PC-3 (cell line): ENCODE measurements around the gene RBM25. TPM values are rescaled to one million over a fixed set of nuclear protein-coding genes. Genes with fewer than 3 reads are reported as not detected.
"Not testable (repeated sequence)": the region's sequence is repeated elsewhere in the genome, so short reads cannot be mapped to it uniquely, and the experiment has no call there.

Source experiments
- ATAC-seq: fragments of 200-7000 bp; cut with Tn5 transposase; 2 replicates; pipeline ENCODE4 v1.9.1; 2020; ENCODE audit warnings: mild to moderate bottlenecking, moderate library complexity
- BruUV-seq: library from RNA; stranded (reverse); fragments of 400-500 nt; replicated peaks from 2 replicates; lab custom pipeline; 2021; lab: Mats Ljungman, UMichigan
- CTCF ChIA-PET: fragments of 300-600 bp; sonication (Branson Sonifier 250); formaldehyde crosslinking; loops from one replicate; lab custom pipeline; 2022; ENCODE audit warnings: antibody characterized with exemption; lab: Charles Lee
- POLR2A ChIA-PET: fragments of 300-600 bp; sonication (Branson Sonifier 250); formaldehyde crosslinking; loops from one replicate; lab custom pipeline; 2022; ENCODE audit warnings: antibody characterized with exemption; ENCODE audit not compliant: unreplicated experiment; lab: Charles Lee
- DNase-seq: peaks from one replicate; pipeline ENCODE4 v3.0.0-alpha.2; 2015
- H2AFZ ChIP-seq: fragments of 300-600 bp; sonication (generic); 2 replicates; pipeline ENCODE4 v1.6.0; 2016; ENCODE audit warnings: antibody characterized with exemption, low read length
- H3F3A ChIP-seq: fragments of 300-600 bp; sonication (generic); one replicate; pipeline ENCODE4 v1.6.0; 2017; ENCODE audit warnings: antibody characterized with exemption, low read length, control low read depth, mild to moderate bottlenecking; ENCODE audit not compliant: unreplicated experiment
- H3K27ac ChIP-seq: fragments of 300-600 bp; sonication (generic); 2 replicates; pipeline ENCODE4 v1.5.1; 2016; ENCODE audit warnings: mild to moderate bottlenecking, low read length
- H3K27me3 ChIP-seq: fragments of 300-600 bp; sonication (generic); 2 replicates; pipeline ENCODE4 v1.6.1; 2016; ENCODE audit warnings: low read length, mixed read lengths
- H3K36me3 ChIP-seq: fragments of 300-600 bp; sonication (generic); 2 replicates; pipeline ENCODE4 v1.6.1; 2016; ENCODE audit warnings: low read depth, mixed run types, low read length, mixed read lengths
- H3K4me1 ChIP-seq: fragments of 300-600 bp; sonication (generic); 2 replicates; pipeline ENCODE4 v1.5.1; 2016; ENCODE audit warnings: low read length; ENCODE audit not compliant: insufficient read depth
- H3K4me2 ChIP-seq: fragments of 300-600 bp; sonication (generic); 2 replicates; pipeline ENCODE4 v1.6.0; 2016; ENCODE audit warnings: low read length
- H3K4me3 ChIP-seq: fragments of 300-600 bp; sonication (generic); 2 replicates; pipeline ENCODE4 v1.5.1; 2016; ENCODE audit warnings: mild to moderate bottlenecking, low read length, mixed read lengths
- H3K79me2 ChIP-seq: fragments of 300-600 bp; sonication (generic); 2 replicates; pipeline ENCODE4 v1.6.1; 2017; ENCODE audit warnings: low read length, mixed read lengths
- H3K9ac ChIP-seq: fragments of 300-600 bp; sonication (generic); 2 replicates; pipeline ENCODE4 v1.6.0; 2016; ENCODE audit warnings: mild to moderate bottlenecking, low read length
- H3K9me2 ChIP-seq: fragments of 300-600 bp; sonication (generic); replicated peaks from 2 replicates; pipeline ENCODE4 v1.6.1; 2016; ENCODE audit warnings: mixed run types, low read length, mixed read lengths
- H3K9me3 ChIP-seq: fragments of 300-600 bp; sonication (generic); 2 replicates; pipeline ENCODE4 v1.6.1; 2016; ENCODE audit warnings: low read length, mixed read lengths
- H4K20me1 ChIP-seq: fragments of 300-600 bp; sonication (generic); 2 replicates; pipeline ENCODE4 v1.6.1; 2016; ENCODE audit warnings: low read length, mixed read lengths
- CTCF ChIP-seq: fragments of 300-600 bp; sonication (generic); conservative IDR thresholded peaks from 2 replicates; pipeline ENCODE4 v1.5.1; 2017; ENCODE audit warnings: antibody characterized with exemption, low read depth, mild to moderate bottlenecking, low read length
- EZH2 ChIP-seq: fragments of 300-600 bp; sonication (generic); IDR thresholded peaks from one replicate; pipeline ENCODE4 v1.6.1; 2017; ENCODE audit warnings: antibody characterized with exemption, mild to moderate bottlenecking, low read length; ENCODE audit not compliant: unreplicated experiment
- EZH2phosphoT487 ChIP-seq: fragments of 300-600 bp; sonication (generic); IDR thresholded peaks from 2 replicates; pipeline ENCODE4 v1.6.1; 2018; ENCODE audit warnings: mild to moderate bottlenecking, antibody characterized with exemption, low read length, borderline replicate concordance
- intact Hi-C: fragments of 100-400 bp; cut with micrococcal nuclease; formaldehyde crosslinking; loops from 2 replicates; pipeline ENCODE4 v1.9.0; 2023
- total RNA-seq: library from RNA; depleted of rRNA; stranded (reverse); fragments of >200 nt; gene quantifications from 2 replicates; pipeline ENCODE4 v1.2.3, GENCODE V29; 2014

The RBM25 gene
- total RNA-seq, 1 experiment from 2014 or later = 53.2 TPM

GRCh38 chr14:73027546-73027945 is 30.8 kb upstream of the RBM25 start:
- Histone ChIP-seq H3K36me3 (peaks cover 8% of the 10 kb centered on the region; the same call in 1 of the 2 replicates), H4K20me1 (no peaks in the 10 kb centered on the region), H3K79me2 (peaks cover 13% of the 10 kb centered on the region), H3K4me1 (peaks cover 18% of the 10 kb centered on the region), H3K9me2 (no peaks in the 10 kb centered on the region), H3K4me2 (peak overlapping the region; percentile 87), H2AFZ (peak overlapping the region; percentile 92), H3F3A (no peaks in the 10 kb centered on the region), H3K4me3 (peak overlapping the region; percentile 81), H3K27ac (no peak overlapping the region), H3K9me3 (no peaks in the 10 kb centered on the region), H3K27me3 (no peaks in the 10 kb centered on the region), H3K9ac (peak overlapping the region; percentile 35)
- DNase-seq (no peak), ATAC-seq (no peak)
- BruUV-seq = TSS peak; percentile 94
- CTCF ChIA-PET = interaction anchor here (0.9 to 1.0 kb wide), 4 partner anchors 27 to 79 kb away, joined by 3 to 11 read pairs (median 6); partner anchors contain the start of gene RBM25
- POLR2A ChIA-PET = interaction anchor here (0.5 to 1.7 kb wide), 3 partner anchors 31 to 197 kb away, joined by 3 to 30 read pairs (median 13); partner anchors contain the start of gene RBM25
- TF ChIP-seq EZH2 (no peak), EZH2phosphoT487 (no peak), CTCF (no peak)
- intact Hi-C loops = loop anchor here (1.0 to 5.0 kb wide), 4 partner anchors 31 to 101 kb away; partner anchors contain the start of genes DCAF4 and RBM25

GRCh38 chr14:73027984-73028383 is 30.4 kb upstream of the RBM25 start:
- H3K9ac ChIP-seq = no peak overlapping the region
- peak overlapping the region; percentile 92 for H2AFZ ChIP-seq
- BruUV-seq = no TSS peak
- TF ChIP-seq EZH2phosphoT487 (no peak), EZH2 (no peak), CTCF (no peak)
- DNase-seq = no peak
- H3K79me2 ChIP-seq = peaks cover 10% of the 10 kb centered on the region
- H3K36me3 ChIP-seq = peaks cover 8% of the 10 kb centered on the region; the same call in 1 of the 2 replicates
- no peaks in the 10 kb centered on the region for H3F3A ChIP-seq
- no peaks in the 10 kb centered on the region for H3K9me2 ChIP-seq
- ATAC-seq = no peak
- H3K27ac ChIP-seq = no peak overlapping the region
- no peaks in the 10 kb centered on the region for H3K9me3 ChIP-seq
- ChIA-PET CTCF (no interaction called here), POLR2A (interaction anchor here (0.6 kb wide), 1 partner anchor 197 kb away, joined by 3 read pairs; no protein-coding TSS in a partner anchor)
- no peaks in the 10 kb centered on the region for H3K27me3 ChIP-seq
- peak overlapping the region; percentile 87 for H3K4me2 ChIP-seq
- no peaks in the 10 kb centered on the region for H4K20me1 ChIP-seq
- H3K4me3 ChIP-seq = peak overlapping the region; percentile 81; the same call in 1 of the 2 replicates
- intact Hi-C loops = loop anchor here (1.0 to 5.0 kb wide), 4 partner anchors 30 to 102 kb away; partner anchors contain the start of genes DCAF4 and RBM25
- peaks cover 18% of the 10 kb centered on the region for H3K4me1 ChIP-seq

GRCh38 chr14:73036706-73037450 is 21.5 kb upstream of the RBM25 start:
- H3K36me3 ChIP-seq, H3K9me3 ChIP-seq, H3K9me2 ChIP-seq, H3K4me3 ChIP-seq, H3K9ac ChIP-seq, BruUV-seq, H3K27me3 ChIP-seq, intact Hi-C loops, H3K79me2 ChIP-seq, H3F3A ChIP-seq, H4K20me1 ChIP-seq: not testable (repeated sequence)
- Histone ChIP-seq H3K4me1 (peaks cover 10% of the 10 kb centered on the region), H3K4me2 (peak overlapping the region; percentile 23; the same call in 1 of the 2 replicates), H3K27ac (peak overlapping the region; percentile 25), H2AFZ (peak overlapping the region; percentile 58; the same call in 1 of the 2 replicates)
- peak; percentile 91 for ATAC-seq
- ChIA-PET POLR2A (interaction anchor here (1.5 kb wide), 1 partner anchor 10 kb away, joined by 4 read pairs; the partner anchor contains the start of gene ZFYVE1), CTCF (interaction anchor here (0.7 kb wide), 2 partner anchors 9 to 523 kb away, joined by 3 read pairs; no protein-coding TSS in a partner anchor)
- DNase-seq = peak; percentile 84
